Posterior vena cava (tissue), 2 donors: Measurements from ENCODE around the gene FMN1. TPM values are rescaled to one million over a fixed set of nuclear protein-coding genes. Genes with fewer than 3 reads are reported as not detected.
"Not testable (repeated sequence)": the region's sequence is repeated elsewhere in the genome, so short reads cannot be mapped to it uniquely, and the experiment has no call there.

Source experiments
- DNase-seq: peaks from one replicate; pipeline ENCODE4 v3.0.0-alpha.2; 2020; ENCODE audit warnings: low spot score
- intact Hi-C, 2 donors: fragments of 100-400 bp; cut with DNase I; formaldehyde crosslinking; loops; one replicate each; pipeline versions ENCODE4 v1.14.1 to v1.14.2; 2022 to 2023
- total RNA-seq, 2 donors: library from RNA; stranded (reverse); fragmentation: NEBNext Ultra II Directional; extraction: Animal tissue kit (Norgen Biotek cat#: 25700); gene quantifications; one replicate each; pipeline ENCODE4 v1.2.1, GENCODE V29; 2021
- donor health status: DM: yes; HTN: yes; CAD: no.
- donor health status: DM: yes; HTN: yes; CAD: no.

Gene FMN1
- total RNA-seq, 2 donors from 2014 or later, result 20.2 to 26.6 TPM

GRCh38 chr15:32866454-32867312, 327.8 kb downstream of the FMN1 start:
- intact Hi-C loops, result no loop called here
- no peak for DNase-seq

GRCh38 chr15:32864841-32865240, 329.7 kb downstream of the FMN1 start:
- intact Hi-C loops, result no loop called here
- no peak for DNase-seq

- intact Hi-C loops, result no loop called here
- DNase-seq, result no peak
These were observed 330.5 kb downstream of the FMN1 start for GRCh38 chr15:32864051-32864450.

- intact Hi-C loops, result no loop called here
- DNase-seq, result peak; percentile 89
These were observed 332.8 kb downstream of the FMN1 start for GRCh38 chr15:32861761-32862160.

- DNase-seq, result no peak
- intact Hi-C loops, result no loop called here
These were observed 333.3 kb downstream of the FMN1 start for GRCh38 chr15:32861174-32861573.

- DNase-seq, result no peak
- intact Hi-C loops, result loop anchor here in 1 of 2 donors (10.0 kb wide), 2 partner anchors 125 to 195 kb away; no protein-coding TSS in a partner anchor
These were observed 334.5 kb downstream of the FMN1 start for GRCh38 chr15:32859996-32860395.

- DNase-seq, result no peak
- intact Hi-C loops, result loop anchor here in 1 of 2 donors (10.0 kb wide), 2 partner anchors 124 to 194 kb away; no protein-coding TSS in a partner anchor
These were observed 335.3 kb downstream of the FMN1 start for GRCh38 chr15:32859251-32859650.

- intact Hi-C loops, result loop anchor here in 1 of 2 donors (10.0 kb wide), 2 partner anchors 123 to 193 kb away; no protein-coding TSS in a partner anchor
- no peak for DNase-seq
These were observed 336.8 kb downstream of the FMN1 start for GRCh38 chr15:32857732-32858131.

GRCh38 chr15:32856753-32857152, 337.8 kb downstream of the FMN1 start:
- no peak for DNase-seq
- intact Hi-C loops, result loop anchor here in 1 of 2 donors (10.0 kb wide), 2 partner anchors 122 to 192 kb away; no protein-coding TSS in a partner anchor

GRCh38 chr15:32855942-32856341, 338.6 kb downstream of the FMN1 start:
- DNase-seq, result no peak
- intact Hi-C loops, result loop anchor here in 1 of 2 donors (10.0 kb wide), 2 partner anchors 121 to 191 kb away; no protein-coding TSS in a partner anchor

GRCh38 chr15:32853592-32853991, 340.9 kb downstream of the FMN1 start:
- intact Hi-C loops, result loop anchor here in 1 of 2 donors (5.0 to 10.0 kb wide), 3 partner anchors 34 to 189 kb away; no protein-coding TSS in a partner anchor

GRCh38 chr15:32852771-32853170, 341.7 kb downstream of the FMN1 start:
- intact Hi-C loops, result loop anchor here in 1 of 2 donors (5.0 to 10.0 kb wide), 3 partner anchors 35 to 188 kb away; no protein-coding TSS in a partner anchor
- no peak for DNase-seq

More at GRCh38 chr15:32853592-32853991, 340.9 kb downstream of the FMN1 start:
- DNase-seq, result no peak

GRCh38 chr15:32852017-32852416, 342.5 kb downstream of the FMN1 start:
- intact Hi-C loops, result loop anchor here in 1 of 2 donors (5.0 to 10.0 kb wide), 3 partner anchors 35 to 187 kb away; no protein-coding TSS in a partner anchor
- no peak for DNase-seq

- no peak for DNase-seq
- intact Hi-C loops, result loop anchor here in 1 of 2 donors (5.0 to 10.0 kb wide), 3 partner anchors 36 to 187 kb away; no protein-coding TSS in a partner anchor
These were observed 342.9 kb downstream of the FMN1 start for GRCh38 chr15:32851572-32851971.

GRCh38 chr15:32849769-32850668, 344.5 kb downstream of the FMN1 start:
- intact Hi-C loops, result loop anchor here in 1 of 2 donors (5.0 to 10.0 kb wide), 4 partner anchors 37 to 185 kb away; no protein-coding TSS in a partner anchor

GRCh38 chr15:32846671-32847070, 347.8 kb downstream of the FMN1 start:
- intact Hi-C loops, result loop anchor here in 1 of 2 donors (10.0 kb wide), 1 partner anchor 108 kb away; no protein-coding TSS in a partner anchor

More at GRCh38 chr15:32849769-32850668, 344.5 kb downstream of the FMN1 start:
- DNase-seq, result no peak

GRCh38 chr15:32844118-32844711, 350.3 kb downstream of the FMN1 start:
- DNase-seq, result no peak
- intact Hi-C loops, result loop anchor here in 1 of 2 donors (10.0 kb wide), 1 partner anchor 111 kb away; no protein-coding TSS in a partner anchor

More at GRCh38 chr15:32846671-32847070, 347.8 kb downstream of the FMN1 start:
- not testable (repeated sequence) for DNase-seq

GRCh38 chr15:32843219-32843815, 351.2 kb downstream of the FMN1 start:
- no peak for DNase-seq
- intact Hi-C loops, result loop anchor here in 1 of 2 donors (10.0 kb wide), 1 partner anchor 111 kb away; no protein-coding TSS in a partner anchor
